ENCODE results near the gene OTOGL. TPM values are rescaled to one million over a fixed set of nuclear protein-coding genes. Genes with fewer than 3 reads are reported as not detected.

The OTOGL gene
- polyA plus RNA-seq, 1 of the 3 experiments (the other 2 are of a cell fraction): 0.61 TPM

DNA sequence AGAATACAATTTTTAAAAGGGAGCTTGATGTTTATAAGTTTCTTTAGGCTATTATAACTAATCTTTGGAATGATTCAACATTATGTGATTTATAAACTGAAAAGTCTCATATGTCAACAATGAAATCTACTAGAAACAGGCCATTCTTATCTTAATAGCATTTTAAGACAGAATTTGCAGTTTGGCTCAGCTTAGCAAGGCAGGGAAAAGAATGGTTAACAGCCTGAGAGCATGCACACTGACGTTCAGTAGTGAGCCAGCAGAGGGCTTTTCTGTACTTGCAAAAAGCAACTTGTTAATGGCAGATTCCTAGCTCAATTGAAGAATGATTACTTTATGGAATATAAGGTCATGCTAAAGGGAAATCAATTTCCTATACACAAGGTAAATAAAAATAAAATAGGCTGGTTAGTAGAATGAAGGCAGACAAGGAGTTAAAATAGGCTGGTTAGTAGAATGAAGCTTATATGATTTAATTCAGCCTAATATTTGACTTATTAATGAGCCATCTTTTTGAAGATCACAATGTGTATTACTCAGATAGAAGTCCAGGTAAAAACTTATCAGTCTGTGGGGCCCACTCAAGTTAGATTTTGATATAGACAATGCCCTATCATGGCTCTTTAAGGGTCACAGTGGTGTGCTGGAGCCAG, 95.9 kb downstream of the OTOGL start:
- CTCF ChIA-PET: interaction anchor here (0.8 to 1.9 kb wide), 5 partner anchors 8 to 75 kb away, joined by 3 to 9 read pairs (median 3); no protein-coding TSS in a partner anchor
- H3F3A ChIP-seq (replicated peaks; ENCODE audit: insufficient read depth): no peaks in the 10 kb centered on the region
- 0% methylated on average over 1 of the region's 1 CpG for WGBS (ENCODE audit: low lambda C conversion rate)
- H3K4me1 ChIP-seq (ENCODE audit: control insufficient read depth in 1 of 2, insufficient read depth in 2 of 2, low read depth in 1 of 2, low read length in 1 of 2): no peaks in the 10 kb centered on the region
- POLR2A ChIA-PET: no interaction called here
- no peaks in the 10 kb centered on the region for H3K79me2 ChIP-seq (ENCODE audit: insufficient read depth)
- H3K27me3 ChIP-seq (ENCODE audit: insufficient read depth): no peaks in the 10 kb centered on the region
- DNase-seq: peak; percentile 6
- no peaks in the 10 kb centered on the region for H3K9me3 ChIP-seq
- no peaks in the 10 kb centered on the region for H3K9me2 ChIP-seq
- H3K4me2 ChIP-seq: no peak overlapping the region
- no peaks in the 10 kb centered on the region for H3K36me3 ChIP-seq (replicated peaks in 1 of 2; ENCODE audit: control insufficient read depth in 1 of 2, insufficient read depth in 2 of 2, low read length in 1 of 2)
- H3K27ac ChIP-seq (ENCODE audit: low read depth in 2 of 2, low read length in 1 of 2): no peak overlapping the region
- no peaks in the 10 kb centered on the region for H4K20me1 ChIP-seq (ENCODE audit: insufficient read depth)
- H2AFZ ChIP-seq (ENCODE audit: low read depth): no peak overlapping the region
- H3K9ac ChIP-seq: no peak overlapping the region
- TF ChIP-seq GATA2 (CRISPR knock-in tag; IDR thresholded peaks at IDR 0.05) (no peak), SMC3 (IDR thresholded peaks at IDR 0.05; ENCODE audit: low read depth, low read length) (peak; percentile 54), NFIC (IDR thresholded peaks at IDR 0.05; ENCODE audit: borderline replicate concordance) (no peak), YY1 (IDR thresholded peaks at IDR 0.05; ENCODE audit: low read depth) (no peak), MEF2A (IDR thresholded peaks at IDR 0.05; ENCODE audit: borderline replicate concordance, low read depth) (no peak), RAD21 (IDR thresholded peaks at IDR 0.05; ENCODE audit: low read length) (peak; percentile 45)
- TF ChIP-seq, protein P1, sequence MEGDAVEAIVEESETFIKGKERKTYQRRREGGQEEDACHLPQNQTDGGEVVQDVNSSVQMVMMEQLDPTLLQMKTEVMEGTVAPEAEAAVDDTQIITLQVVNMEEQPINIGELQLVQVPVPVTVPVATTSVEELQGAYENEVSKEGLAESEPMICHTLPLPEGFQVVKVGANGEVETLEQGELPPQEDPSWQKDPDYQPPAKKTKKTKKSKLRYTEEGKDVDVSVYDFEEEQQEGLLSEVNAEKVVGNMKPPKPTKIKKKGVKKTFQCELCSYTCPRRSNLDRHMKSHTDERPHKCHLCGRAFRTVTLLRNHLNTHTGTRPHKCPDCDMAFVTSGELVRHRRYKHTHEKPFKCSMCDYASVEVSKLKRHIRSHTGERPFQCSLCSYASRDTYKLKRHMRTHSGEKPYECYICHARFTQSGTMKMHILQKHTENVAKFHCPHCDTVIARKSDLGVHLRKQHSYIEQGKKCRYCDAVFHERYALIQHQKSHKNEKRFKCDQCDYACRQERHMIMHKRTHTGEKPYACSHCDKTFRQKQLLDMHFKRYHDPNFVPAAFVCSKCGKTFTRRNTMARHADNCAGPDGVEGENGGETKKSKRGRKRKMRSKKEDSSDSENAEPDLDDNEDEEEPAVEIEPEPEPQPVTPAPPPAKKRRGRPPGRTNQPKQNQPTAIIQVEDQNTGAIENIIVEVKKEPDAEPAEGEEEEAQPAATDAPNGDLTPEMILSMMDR (IDR thresholded peaks at IDR 0.05): peak; percentile 83
- H3K4me3 ChIP-seq (ENCODE audit: low read depth in 2 of 2, low read length in 1 of 2): no peak overlapping the region

DNA sequence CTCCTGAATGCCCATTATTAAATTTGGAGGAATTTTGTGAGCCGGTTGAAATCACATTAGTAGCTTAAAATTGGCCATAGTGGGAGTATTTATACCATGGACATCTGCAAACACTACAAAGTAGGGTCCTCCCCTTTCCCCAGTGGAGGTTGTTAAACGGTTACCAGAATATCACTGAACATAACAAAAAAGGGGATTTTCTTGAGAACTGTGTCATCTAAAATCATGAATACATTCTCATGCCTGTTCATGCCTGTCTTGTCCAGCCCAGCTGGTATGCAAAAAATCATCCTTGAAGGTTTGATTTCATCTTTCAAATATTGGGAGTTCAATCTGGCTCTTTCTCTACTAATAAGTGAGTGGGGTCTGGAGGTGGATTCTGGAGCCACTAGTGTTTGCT, 96.4 kb downstream of the OTOGL start:
- Histone ChIP-seq H3K79me2 (ENCODE audit: insufficient read depth) (no peaks in the 10 kb centered on the region), H3K9me2 (no peaks in the 10 kb centered on the region), H3K36me3 (replicated peaks in 1 of 2; ENCODE audit: control insufficient read depth in 1 of 2, insufficient read depth in 2 of 2, low read length in 1 of 2) (no peaks in the 10 kb centered on the region), H3F3A (replicated peaks; ENCODE audit: insufficient read depth) (no peaks in the 10 kb centered on the region), H2AFZ (ENCODE audit: low read depth) (no peak overlapping the region), H3K4me1 (ENCODE audit: control insufficient read depth in 1 of 2, insufficient read depth in 2 of 2, low read depth in 1 of 2, low read length in 1 of 2) (no peaks in the 10 kb centered on the region), H3K4me3 (ENCODE audit: low read depth in 2 of 2, low read length in 1 of 2) (no peak overlapping the region), H3K9me3 (no peaks in the 10 kb centered on the region), H4K20me1 (ENCODE audit: insufficient read depth) (no peaks in the 10 kb centered on the region), H3K4me2 (no peak overlapping the region), H3K27me3 (ENCODE audit: insufficient read depth) (no peaks in the 10 kb centered on the region), H3K27ac (ENCODE audit: low read depth in 2 of 2, low read length in 1 of 2) (no peak overlapping the region), H3K9ac (no peak overlapping the region)
- CTCF ChIA-PET: interaction anchor here (1.3 to 1.9 kb wide), 4 partner anchors 9 to 74 kb away, joined by 3 to 9 read pairs (median 4); no protein-coding TSS in a partner anchor
- POLR2A ChIA-PET: no interaction called here
- TF ChIP-seq EZH2phosphoT487 (IDR thresholded peaks at IDR 0.05; ENCODE audit: borderline replicate concordance, low read depth) (no peak), TAF1 (IDR thresholded peaks at IDR 0.05; ENCODE audit: borderline replicate concordance, low read depth, low read length) (no peak), SIN3A (IDR thresholded peaks at IDR 0.05; ENCODE audit: borderline replicate concordance, low read depth, low read length) (no peak), TCF12 (IDR thresholded peaks at IDR 0.05) (no peak)
- DNase-seq: no peak
- 15% methylated on average over 2 of the region's 2 CpGs for WGBS (ENCODE audit: low lambda C conversion rate)
